ENCODE data around the gene JAKMIP1.

DNA sequence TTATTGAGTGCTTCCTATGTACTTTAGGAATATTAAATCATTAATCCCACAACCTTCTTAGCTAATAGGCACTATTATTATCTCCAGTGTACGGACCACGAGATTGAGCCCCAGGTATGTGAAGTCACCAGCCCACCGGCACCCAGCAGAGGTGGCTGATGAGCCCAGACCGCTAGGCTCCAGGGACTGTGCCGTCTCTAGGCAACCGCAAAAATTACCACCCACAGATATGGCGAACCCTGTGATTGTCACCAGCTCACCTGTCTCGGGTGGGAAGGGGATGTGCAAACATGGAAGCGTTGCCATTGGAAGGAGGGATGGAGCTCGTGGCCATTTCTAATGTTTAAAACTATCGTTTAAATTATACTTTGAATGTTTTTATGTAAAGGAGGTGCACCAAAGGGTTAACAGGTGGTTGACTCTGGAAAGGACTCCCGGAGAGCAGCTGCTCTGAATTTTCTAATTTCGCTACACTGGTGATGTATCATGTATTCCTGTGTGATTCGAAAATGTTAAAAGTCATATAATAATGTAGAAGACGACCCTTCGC, 21.0 kb upstream of the JAKMIP1 start:
- TF ChIP-seq CTCF (IDR thresholded peaks at IDR 0.05) = no peak
- no peak for TF ChIP-seq EZH2 (IDR thresholded peaks at IDR 0.05)
- no peak for TF ChIP-seq EZH2phosphoT487 (IDR thresholded peaks at IDR 0.05)

Measured in neural progenitor cell (in vitro differentiated cells).